AG09309 (cell line): ENCODE results near the gene UCHL1.

Experiments used
- DNase-seq: peaks from one replicate; pipeline ENCODE4 v3.0.0-alpha.2; 2010; ENCODE audit warnings: low read depth
- H3K4me3 ChIP-seq: 2 replicates; pipeline ENCODE4 v1.5.1; 2011; ENCODE audit warnings: mild to moderate bottlenecking, low read depth, low read length, moderate library complexity; ENCODE audit not compliant: control insufficient read depth
- TF ChIP-seq, protein P1 (sequence below): IDR thresholded peaks from 2 replicates; pipeline ENCODE4 v1.5.1; 2011; ENCODE audit warnings: mild to moderate bottlenecking, low read depth, low read length, inconsistent platforms; ENCODE audit not compliant: insufficient read depth, control insufficient read depth; ENCODE audit errors: missing control alignments

The UCHL1 gene

DNA sequence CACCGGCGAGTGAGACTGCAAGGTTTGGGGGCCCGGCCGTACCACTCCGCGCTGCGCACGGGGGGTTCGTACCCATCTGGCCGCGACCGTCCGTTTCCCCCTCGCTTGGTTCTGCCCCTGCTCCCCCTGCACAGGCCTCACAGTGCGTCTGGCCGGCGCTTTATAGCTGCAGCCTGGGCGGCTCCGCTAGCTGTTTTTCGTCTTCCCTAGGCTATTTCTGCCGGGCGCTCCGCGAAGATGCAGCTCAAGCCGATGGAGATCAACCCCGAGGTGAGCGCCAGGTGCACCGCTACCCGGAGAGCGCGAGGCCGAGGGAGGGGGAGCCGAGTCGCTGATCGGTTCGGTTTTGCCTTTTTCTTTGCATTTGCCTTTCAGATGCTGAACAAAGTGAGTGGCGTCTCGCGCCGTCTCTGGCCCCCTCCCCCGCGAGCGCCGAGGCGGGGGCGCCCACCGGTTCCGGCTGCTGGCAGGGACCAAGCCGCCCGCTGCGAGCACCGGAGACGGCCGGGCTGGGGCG is at the start of gene UCHL1:
UCHL1 (plus strand) TSS at position 189 of the 517 bp plus-strand sequence; CDS start at position 238, 49 bp downstream.
- DNase-seq: peak; percentile 41
- peak within 1 kb of the TSS; percentile 53 for H3K4me3 ChIP-seq
- TF ChIP-seq, protein P1, sequence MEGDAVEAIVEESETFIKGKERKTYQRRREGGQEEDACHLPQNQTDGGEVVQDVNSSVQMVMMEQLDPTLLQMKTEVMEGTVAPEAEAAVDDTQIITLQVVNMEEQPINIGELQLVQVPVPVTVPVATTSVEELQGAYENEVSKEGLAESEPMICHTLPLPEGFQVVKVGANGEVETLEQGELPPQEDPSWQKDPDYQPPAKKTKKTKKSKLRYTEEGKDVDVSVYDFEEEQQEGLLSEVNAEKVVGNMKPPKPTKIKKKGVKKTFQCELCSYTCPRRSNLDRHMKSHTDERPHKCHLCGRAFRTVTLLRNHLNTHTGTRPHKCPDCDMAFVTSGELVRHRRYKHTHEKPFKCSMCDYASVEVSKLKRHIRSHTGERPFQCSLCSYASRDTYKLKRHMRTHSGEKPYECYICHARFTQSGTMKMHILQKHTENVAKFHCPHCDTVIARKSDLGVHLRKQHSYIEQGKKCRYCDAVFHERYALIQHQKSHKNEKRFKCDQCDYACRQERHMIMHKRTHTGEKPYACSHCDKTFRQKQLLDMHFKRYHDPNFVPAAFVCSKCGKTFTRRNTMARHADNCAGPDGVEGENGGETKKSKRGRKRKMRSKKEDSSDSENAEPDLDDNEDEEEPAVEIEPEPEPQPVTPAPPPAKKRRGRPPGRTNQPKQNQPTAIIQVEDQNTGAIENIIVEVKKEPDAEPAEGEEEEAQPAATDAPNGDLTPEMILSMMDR: no peak

DNA sequence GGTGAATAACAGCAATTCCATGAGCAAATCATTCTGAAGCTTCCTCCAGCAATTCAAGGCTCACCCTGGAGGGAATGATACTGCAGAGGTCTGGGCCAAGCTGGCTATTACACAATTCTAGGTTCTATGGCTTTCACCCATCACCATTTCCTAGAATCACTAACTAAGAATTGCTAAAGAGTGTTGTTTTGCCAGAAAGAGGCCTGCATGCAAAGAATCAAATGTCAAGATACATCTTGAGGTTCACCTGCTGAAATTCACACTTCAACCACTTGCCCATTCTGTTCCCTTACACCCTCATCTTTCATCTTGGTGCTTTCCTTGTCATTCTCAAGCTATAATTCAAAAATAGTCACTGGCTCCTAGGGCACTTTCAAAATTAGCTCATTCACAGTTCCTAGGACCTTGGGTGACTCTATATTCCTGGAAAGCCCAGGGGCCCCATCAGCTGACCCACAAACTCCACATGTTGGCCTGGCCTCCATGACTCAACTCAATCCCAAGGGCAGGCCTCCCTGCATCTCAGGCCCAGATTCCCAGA is 49.4 kb upstream of the UCHL1 start:
- DNase-seq: no peak
- no peak overlapping the region for H3K4me3 ChIP-seq
- TF ChIP-seq, protein P1: no peak

DNA sequence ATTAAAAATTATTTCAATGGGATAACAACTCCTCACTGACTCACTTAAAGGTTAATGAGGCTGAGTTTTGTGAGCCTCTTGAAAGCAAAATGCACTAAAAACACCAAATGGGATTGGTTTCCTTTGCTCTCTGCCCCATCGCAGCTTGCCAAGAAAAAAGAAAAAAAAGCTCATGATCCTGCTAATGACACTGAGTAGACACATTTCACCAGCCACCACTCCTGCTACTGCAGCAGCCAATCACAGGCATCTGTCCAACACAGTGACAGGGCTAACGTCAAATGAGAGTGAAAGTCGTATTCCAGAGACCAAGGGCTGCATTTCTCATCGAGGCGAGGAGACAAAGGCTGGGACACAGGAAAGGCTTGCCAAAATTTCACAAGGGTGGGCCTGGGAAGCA is 47.5 kb upstream of the UCHL1 start:
- DNase-seq: no peak
- TF ChIP-seq, protein P1: no peak
- no peak overlapping the region for H3K4me3 ChIP-seq

DNA sequence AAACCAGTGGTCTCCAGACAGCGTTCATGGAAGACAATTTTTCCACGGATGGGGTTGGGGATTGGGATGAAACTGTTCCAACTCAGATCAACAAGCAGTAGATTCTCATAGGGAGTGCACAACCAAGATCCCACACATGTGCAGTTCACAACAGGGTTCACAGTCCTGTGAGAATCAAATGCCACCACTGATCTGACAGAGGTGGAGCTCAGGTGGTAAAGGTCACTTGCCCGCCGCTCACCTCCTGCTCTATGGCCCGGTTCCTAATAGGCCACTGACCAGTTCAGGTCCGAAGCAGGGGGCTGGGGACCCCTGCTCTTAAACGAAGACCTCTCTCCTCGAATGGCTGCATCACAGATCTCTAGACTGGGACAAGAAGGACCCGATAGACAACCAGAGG is 46.8 kb upstream of the UCHL1 start:
- DNase-seq: no peak
- no peak overlapping the region for H3K4me3 ChIP-seq
- TF ChIP-seq, protein P1: no peak

DNA sequence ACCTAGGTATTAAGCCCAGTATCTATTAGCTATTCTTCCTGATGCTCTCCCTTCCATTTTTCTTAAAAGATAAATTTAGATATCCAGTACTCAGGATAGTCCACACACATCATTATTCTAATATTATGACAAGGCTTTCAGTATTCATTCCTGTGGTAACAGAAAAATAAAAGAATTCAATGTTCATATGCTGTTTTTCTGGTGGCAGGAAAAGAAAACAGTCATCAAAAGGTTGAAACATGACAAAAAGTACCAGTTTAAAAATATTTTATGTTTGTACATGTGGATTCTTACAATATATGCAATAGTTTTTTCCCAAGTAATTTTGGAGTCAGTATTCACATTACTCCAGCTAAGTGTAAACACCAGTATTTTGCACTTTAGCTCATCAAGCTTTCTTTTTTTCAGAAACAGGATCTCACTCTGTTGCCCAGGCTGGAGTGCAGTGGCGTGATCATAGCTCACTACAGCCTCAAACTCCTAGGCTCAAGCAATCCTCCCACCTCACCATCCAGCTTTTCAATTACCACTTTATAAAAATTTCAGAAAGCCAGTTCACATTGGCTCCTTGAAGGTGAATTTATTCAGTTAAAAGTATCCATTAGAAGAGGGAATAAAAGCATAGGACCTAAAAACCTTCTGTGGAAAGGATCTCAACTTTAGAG is 44.6 kb upstream of the UCHL1 start:
- TF ChIP-seq, protein P1: no peak
- no peak for DNase-seq
- peak overlapping the region; percentile 94 for H3K4me3 ChIP-seq

DNA sequence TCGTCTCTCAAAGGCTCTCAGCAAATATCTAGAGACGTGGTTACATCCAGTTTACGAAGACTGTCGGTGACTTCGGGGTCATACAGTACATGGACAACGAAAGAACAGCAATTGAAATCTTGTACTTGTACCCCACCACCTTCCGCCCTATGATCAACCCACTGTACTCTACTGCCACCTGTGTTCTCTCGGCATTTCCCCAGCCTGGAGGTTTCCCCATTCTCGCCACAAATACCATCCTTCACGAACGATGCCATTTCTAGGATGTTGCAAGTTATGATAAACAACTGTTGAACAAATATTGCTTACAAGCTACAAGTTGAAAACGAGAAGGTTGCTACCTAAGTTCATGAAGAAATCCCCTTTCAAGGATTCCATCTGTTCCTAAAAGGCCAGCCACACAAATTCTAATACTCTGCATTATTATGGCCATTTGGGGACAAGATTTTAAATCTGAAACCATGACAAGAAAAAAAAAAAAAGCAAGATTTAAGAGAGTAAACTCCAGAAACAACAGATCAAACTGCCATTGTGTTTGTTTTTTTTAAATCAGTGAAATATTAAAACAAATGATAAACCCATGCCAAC is 44.0 kb upstream of the UCHL1 start:
- TF ChIP-seq, protein P1: peak; percentile 78
- H3K4me3 ChIP-seq: peak overlapping the region; percentile 94
- no peak for DNase-seq
